Ramos (cell line): ENCODE data around the gene OS9.
"Not testable (repeated sequence)": the region's sequence is repeated elsewhere in the genome, so short reads cannot be mapped to it uniquely, and the experiment has no call there.

ENCODE experiments used
- in situ Hi-C: fragments of 300-500 bp; cut with MboI; formaldehyde crosslinking; loops from one replicate; pipeline ENCODE4 v1.14.3; 2022; ENCODE audit warnings: low sequenced_read_pairs; ENCODE audit not compliant: unreplicated experiment

OS9 gene

GRCh38 chr12:57694459-57695019 lies 607 bp downstream of the OS9 start:
- in situ Hi-C loops, result no loop called here

GRCh38 chr12:57695770-57696432 lies 2.0 kb downstream of the OS9 start:
- in situ Hi-C loops, result no loop called here

GRCh38 chr12:57697076-57697475 lies 3.1 kb downstream of the OS9 start:
- in situ Hi-C loops, result no loop called here

GRCh38 chr12:57698414-57698813 lies 4.5 kb downstream of the OS9 start:
- in situ Hi-C loops, result no loop called here

- in situ Hi-C loops, result no loop called here
Measured at GRCh38 chr12:57700317-57700716, 6.4 kb downstream of the OS9 start.

- in situ Hi-C loops, result no loop called here
Measured at GRCh38 chr12:57707250-57707649, 13.3 kb downstream of the OS9 start.

- in situ Hi-C loops, result no loop called here
Measured at GRCh38 chr12:57708296-57708695, 14.4 kb downstream of the OS9 start.

- in situ Hi-C loops, result no loop called here
Measured at GRCh38 chr12:57712701-57713100, 18.8 kb downstream of the OS9 start.

GRCh38 chr12:57713209-57713608 lies 19.3 kb downstream of the OS9 start:
- in situ Hi-C loops, result no loop called here

- in situ Hi-C loops, result not testable (repeated sequence)
Measured at GRCh38 chr12:57715036-57715748, 21.3 kb downstream of the OS9 start.

GRCh38 chr12:57715786-57716185 lies 21.9 kb downstream of the OS9 start:
- in situ Hi-C loops, result no loop called here

GRCh38 chr12:57716305-57716704 lies 22.4 kb downstream of the OS9 start:
- in situ Hi-C loops, result no loop called here

GRCh38 chr12:57717131-57717530 lies 23.2 kb downstream of the OS9 start:
- in situ Hi-C loops, result no loop called here

- in situ Hi-C loops, result no loop called here
Measured at GRCh38 chr12:57717846-57718640, 24.1 kb downstream of the OS9 start.

GRCh38 chr12:57718641-57719528 lies 25.0 kb downstream of the OS9 start:
- in situ Hi-C loops, result no loop called here

GRCh38 chr12:57719777-57720605 lies 26.1 kb downstream of the OS9 start:
- in situ Hi-C loops, result no loop called here

GRCh38 chr12:57720606-57721595 lies 27.0 kb downstream of the OS9 start:
- in situ Hi-C loops, result no loop called here
